Nucleus accumbens (tissue), 56 donors: ENCODE data around the gene NAT14.
"Not testable (repeated sequence)": the region's sequence is repeated elsewhere in the genome, so short reads cannot be mapped to it uniquely, and the experiment has no call there.

ENCODE experiments used
- DNase-seq, 56 donors: peaks; one replicate each; lab custom pipeline; 2025; lab: John Stamatoyannopoulos, UW

The NAT14 gene, protein sequence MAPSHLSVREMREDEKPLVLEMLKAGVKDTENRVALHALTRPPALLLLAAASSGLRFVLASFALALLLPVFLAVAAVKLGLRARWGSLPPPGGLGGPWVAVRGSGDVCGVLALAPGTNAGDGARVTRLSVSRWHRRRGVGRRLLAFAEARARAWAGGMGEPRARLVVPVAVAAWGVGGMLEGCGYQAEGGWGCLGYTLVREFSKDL

GRCh38 chr19:55484593-55485438 is at the start of gene NAT14:
Gene NAT14 (plus strand): TSS chr19:55485188. CDS start chr19:55485709, 521 bp downstream.
- DNase-seq = peak in 45 of 56 donors; percentile 12 to 84 (median 56)

DNA sequence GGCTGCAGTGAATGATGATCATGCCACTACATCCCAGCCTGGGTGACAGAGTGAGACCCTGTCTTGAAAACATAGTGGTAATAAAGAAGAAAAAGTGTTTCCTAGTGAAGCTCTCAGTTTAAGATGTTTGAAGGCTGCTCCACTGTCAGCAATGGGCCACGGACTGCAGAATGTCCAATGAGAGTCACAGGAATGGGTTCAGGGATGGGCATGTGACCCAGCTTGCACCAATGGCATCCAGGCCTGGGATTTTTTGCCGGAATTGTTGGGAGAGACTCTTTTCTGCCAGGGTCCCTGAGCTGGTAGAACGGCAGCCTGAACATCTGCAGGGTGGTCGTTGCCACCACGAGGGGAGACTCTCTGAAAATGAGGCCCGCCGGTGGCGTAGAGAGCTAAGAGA is 48.1 kb upstream of the NAT14 start:
- DNase-seq = no peak

- DNase-seq = peak in 7 of 56 donors; percentile 9 to 46 (median 16)
Measured at GRCh38 chr19:55437410-55437809, 47.6 kb upstream of the NAT14 start.

DNA sequence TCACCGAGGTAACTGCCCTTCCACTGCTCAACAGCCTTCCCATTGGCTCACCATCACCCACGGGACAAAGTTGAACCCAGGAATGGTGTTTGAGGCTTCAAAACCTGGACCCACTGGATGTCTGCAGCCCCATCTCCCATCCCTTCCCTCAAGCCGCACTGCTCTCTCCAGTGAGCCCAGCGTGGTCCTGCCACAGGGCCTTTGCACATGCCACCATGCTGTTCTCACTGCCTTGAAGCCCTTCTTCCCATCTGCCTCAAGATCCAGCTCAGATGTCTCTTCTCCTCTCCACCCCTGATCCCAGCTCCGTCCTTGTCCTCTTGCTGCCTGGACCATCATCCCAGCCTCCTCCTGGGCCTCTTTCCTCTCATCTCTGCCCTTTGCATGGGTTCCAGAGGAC is 45.9 kb upstream of the NAT14 start:
- DNase-seq = no peak

DNA sequence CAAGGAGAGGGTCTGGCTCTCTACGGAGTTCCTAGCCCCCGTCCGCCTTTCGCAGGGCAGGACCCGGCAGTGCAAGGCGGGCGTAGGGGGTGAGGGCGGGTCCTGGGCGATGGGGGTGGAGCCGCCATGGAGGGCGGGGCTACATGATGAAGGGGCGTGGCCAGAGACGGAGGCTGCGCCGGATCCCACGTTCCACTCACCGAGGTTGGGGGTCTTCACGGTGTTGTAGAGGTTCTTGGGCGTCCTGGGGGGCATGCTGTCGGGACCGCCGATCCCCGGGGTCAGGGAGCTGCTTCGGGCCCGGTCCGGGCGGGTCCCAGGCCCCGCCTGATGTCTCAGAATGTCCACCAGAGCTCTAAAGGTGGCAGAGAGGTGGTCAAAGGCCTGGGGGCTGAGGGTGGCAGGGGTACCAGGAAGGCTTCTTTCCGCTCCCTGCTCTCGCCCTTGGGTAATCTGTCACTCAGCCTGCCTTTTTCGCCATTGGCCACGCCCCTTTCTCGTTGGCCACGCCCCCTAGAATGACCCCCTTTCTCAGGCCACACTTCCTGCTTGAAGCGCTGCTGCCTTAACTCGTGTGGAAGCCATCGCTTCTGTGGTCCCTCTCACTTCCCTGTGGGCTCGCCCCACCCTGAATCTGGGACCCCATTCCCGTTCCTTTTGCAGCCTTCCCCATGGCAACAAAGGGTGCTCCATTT is 44.4 kb upstream of the NAT14 start:
- peak in 3 of 56 donors; percentile 2 to 22 (median 20) for DNase-seq

- DNase-seq = no peak
Measured at GRCh38 chr19:55441319-55441691, 43.7 kb upstream of the NAT14 start.

DNA sequence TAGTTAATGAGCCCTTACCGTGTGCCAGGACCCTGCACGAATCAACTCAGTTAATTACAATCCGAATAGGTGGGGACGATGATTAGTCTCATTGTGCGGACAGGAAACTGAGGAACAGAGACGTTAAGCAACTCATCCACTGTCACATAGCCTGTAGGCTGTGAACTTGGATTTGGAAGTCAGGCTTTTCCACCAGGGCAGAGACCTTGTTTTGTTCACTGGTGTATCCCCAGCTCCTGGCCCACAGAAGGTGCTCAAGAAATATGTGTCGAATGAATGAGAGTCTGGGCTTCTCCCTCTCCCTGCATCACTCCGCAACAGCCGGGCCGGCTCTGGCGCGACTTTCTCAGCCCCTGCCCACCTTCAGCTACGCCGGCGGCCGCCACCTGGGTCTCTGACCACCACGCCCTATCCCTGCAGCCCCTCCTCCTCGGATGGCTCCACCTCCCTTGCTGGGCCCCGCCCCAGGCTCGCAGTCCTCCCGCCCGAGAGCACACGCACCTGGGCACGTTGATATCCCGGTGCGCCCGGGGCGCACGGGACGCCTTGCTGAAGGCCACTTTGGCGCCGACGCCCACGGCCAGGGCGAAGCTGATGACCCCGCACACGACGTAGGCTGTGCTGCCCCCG is 43.2 kb upstream of the NAT14 start:
- DNase-seq = peak in 11 of 56 donors; percentile 10 to 50 (median 30)

DNA sequence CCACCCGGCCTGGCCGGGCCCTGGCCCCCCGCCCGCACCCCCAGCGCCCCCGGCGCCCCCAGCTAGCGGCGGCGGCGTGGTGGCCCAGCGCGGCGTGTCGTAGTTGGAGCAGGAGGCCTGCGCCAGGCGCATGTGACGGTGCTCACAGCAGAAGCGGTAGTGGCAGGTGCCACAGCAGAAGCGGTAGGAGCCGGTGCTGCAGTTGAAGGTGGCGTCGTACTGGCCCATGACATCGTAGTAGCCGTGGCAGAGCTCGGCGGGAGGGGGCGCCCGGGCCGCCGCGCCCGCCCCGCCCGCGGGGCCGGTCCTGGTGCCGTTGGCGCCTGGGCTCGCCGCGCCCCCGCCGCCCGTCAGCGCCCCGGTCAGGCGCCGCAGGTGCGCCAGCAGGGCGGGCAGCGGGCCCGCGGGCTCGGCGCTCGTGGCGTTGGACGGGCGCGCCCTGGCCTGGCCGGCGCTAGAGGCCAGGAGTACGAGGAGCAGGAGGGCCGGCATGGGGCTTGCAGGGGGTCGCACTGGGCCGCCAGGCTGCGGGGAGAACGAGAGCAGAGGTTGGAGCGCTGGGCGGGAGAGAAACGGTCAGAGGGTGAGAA is 42.5 kb upstream of the NAT14 start:
- DNase-seq = peak in 16 of 56 donors; percentile 13 to 46 (median 26)

GRCh38 chr19:55443045-55443823 is 41.8 kb upstream of the NAT14 start, which contains the start of gene SHISA7:
Gene SHISA7 (minus strand): TSS chr19:55443300. CDS start chr19:55442863, 437 bp downstream.
- DNase-seq = peak in 41 of 56 donors; percentile 9 to 77 (median 52)

DNA sequence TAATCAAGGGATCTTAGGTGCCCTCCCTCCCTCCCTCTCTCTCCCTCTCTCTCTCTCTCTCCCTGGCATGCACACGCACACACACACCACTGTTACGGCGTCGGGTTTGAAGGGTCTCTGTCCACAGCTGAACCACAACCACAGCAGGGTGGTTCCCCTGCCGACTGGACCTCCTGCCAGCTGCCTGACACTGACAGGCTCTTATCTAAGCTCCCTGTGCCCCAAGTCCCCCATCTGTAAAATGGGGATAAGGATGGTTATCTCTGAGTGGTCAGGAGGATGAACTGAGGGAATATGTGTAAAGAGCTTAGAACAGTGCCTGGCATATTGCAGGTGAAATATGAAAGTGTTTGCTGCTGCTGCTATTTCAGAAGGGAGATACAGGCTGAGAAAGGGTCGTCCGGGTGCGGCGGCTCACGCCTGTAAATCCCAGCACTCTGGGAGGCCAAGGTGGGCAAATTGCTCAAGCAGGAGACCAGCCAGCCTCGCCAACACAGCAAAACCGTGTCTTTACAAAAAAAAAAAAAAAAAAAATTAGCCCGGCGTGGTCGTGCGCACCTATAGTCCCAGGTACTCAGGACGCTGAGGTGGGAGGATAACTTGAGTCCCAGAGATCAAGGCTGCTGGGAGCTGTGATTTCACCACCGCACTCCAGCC is 41.0 kb upstream of the NAT14 start:
- no peak for DNase-seq

- DNase-seq = peak in 4 of 56 donors; percentile 8 to 31 (median 19)
Measured at GRCh38 chr19:55444646-55445045, 40.3 kb upstream of the NAT14 start.

DNA sequence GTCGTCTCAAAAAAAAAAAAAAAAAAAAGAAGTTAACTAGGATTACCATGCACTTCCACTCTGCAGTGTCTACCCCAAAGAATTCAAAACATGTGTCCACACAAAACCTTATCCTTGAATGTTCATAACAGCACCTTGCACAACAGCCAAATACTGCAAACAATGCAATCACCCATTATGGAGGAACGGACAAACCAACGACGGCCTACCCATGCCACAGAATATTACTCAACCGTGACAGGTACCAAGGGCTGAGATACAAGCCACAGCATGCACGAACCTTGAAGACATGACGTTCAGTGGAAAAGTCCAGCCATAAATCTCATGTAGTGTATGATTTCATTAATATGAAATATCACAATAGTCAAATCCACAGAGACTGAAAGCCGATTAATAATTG is 38.9 kb upstream of the NAT14 start:
- DNase-seq = no peak

- DNase-seq = peak in 48 of 56 donors; percentile 17 to 79 (median 58)
Measured at GRCh38 chr19:55447421-55448174, 37.4 kb upstream of the NAT14 start.

GRCh38 chr19:55448175-55448490 is 36.9 kb upstream of the NAT14 start:
- DNase-seq = not testable (repeated sequence)

DNA sequence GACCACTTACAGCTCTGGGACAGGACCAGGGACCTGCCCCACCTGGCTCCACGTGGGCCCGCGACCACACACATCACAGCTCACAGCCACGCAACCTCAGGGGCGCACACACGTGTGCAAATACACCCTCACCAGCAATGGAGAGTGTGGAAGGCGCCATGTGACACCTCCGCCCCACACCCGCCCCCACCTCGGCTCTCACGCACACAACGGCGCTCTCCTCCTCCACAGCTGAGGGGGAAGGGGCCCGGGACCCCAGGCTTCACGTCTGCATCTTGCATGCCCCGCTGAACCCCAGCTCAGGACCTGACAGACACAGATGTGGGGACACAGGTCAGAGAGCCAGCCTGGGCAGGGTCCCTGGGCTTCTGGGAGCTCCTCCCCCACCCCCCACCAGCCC is 35.5 kb upstream of the NAT14 start:
- DNase-seq = peak in 13 of 56 donors; percentile 11 to 63 (median 31)

- DNase-seq = peak in 2 of 56 donors; percentile 33 to 58
Measured at GRCh38 chr19:55451163-55451964, 33.6 kb upstream of the NAT14 start.
